Adrenal gland (tissue), 5 donors: ENCODE results near the gene FGFBP2.

Experiments used
- POLR2A ChIP-seq, 2 donors: fragments of 450-650 bp; IDR thresholded peaks; one replicate each; pipeline ENCODE4 v1.6.1; 2017; ENCODE audit warnings: antibody characterized with exemption in 2 of 2, mild to moderate bottlenecking in 2 of 2, moderate library complexity in 1 of 2
- TF ChIP-seq, protein P1 (sequence below), 6 experiments: fragments of 450-650 bp in 4 of 6; fragments of 200-600 bp in 2 of 6; sonication (generic) in 1 of 6; IDR thresholded peaks; 1 replicate in 5 of 6; 2 replicates in 1 of 6; pipeline versions ENCODE4 v1.5.1 to v1.8.0; 2016 to 2021; ENCODE audit warnings: antibody characterized with exemption in 6 of 6, mild to moderate bottlenecking in 2 of 6, moderate library complexity in 1 of 6
- donor health status: DM: no; HTN: no; CAD: no.

DNA sequence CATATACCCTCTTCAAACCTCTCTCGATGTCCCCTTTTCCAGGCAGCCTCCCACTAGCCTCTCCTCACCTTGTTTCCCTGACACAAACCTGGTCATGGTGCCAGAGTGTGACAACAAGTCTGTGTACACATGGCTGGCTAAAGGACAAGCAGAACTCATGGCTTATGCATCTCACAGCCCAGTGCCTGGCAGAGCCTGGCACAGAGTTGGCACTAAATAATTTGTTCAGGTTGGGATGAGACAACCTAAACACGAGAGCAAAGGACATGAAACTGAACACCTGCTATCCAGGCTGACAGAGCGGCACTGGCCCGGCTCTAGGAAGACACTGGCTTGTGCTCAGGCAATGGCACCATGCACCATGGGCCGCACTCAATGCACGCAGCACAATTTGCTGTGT lies 48.2 kb upstream of the FGFBP2 start:
- TF ChIP-seq, protein P1, sequence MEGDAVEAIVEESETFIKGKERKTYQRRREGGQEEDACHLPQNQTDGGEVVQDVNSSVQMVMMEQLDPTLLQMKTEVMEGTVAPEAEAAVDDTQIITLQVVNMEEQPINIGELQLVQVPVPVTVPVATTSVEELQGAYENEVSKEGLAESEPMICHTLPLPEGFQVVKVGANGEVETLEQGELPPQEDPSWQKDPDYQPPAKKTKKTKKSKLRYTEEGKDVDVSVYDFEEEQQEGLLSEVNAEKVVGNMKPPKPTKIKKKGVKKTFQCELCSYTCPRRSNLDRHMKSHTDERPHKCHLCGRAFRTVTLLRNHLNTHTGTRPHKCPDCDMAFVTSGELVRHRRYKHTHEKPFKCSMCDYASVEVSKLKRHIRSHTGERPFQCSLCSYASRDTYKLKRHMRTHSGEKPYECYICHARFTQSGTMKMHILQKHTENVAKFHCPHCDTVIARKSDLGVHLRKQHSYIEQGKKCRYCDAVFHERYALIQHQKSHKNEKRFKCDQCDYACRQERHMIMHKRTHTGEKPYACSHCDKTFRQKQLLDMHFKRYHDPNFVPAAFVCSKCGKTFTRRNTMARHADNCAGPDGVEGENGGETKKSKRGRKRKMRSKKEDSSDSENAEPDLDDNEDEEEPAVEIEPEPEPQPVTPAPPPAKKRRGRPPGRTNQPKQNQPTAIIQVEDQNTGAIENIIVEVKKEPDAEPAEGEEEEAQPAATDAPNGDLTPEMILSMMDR (IDR thresholded peaks at IDR 0.05), result no peak
- TF ChIP-seq POLR2A (IDR thresholded peaks at IDR 0.05), result no peak
